ENCODE results near the gene SEPTIN1. TPM values are rescaled to one million over a fixed set of nuclear protein-coding genes. Genes with fewer than 3 reads are reported as not detected.
"Not testable (repeated sequence)": the region's sequence is repeated elsewhere in the genome, so short reads cannot be mapped to it uniquely, and the experiment has no call there.

The SEPTIN1 gene
- total RNA-seq, 2 donors from 2014 or later, result 192 to 220 TPM

DNA sequence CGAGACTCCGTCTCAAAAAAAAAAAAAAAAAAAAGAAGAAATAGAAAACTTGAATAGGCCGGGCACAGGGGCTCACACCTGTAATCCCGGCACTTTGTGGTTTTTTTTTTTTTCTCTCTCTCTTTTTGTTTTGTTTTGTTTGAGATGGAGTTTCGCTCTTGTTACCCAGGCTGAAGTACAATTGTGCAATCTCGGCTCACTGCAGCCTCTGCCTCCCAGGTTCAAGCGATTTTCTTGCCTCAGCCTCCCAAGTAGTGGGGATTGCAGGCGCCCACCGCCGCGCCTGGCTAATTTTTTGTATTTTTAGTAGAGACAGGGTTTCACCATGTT is 38.9 kb downstream of the SEPTIN1 start:
- not testable (repeated sequence) for H3K9me3 ChIP-seq (ENCODE audit: control insufficient read depth, low read length, poor library complexity, severe bottlenecking); H3K4me1 Mint-ChIP-seq; H3K27ac Mint-ChIP-seq; H3K36me3 Mint-ChIP-seq (ENCODE audit: low read depth); ATAC-seq; DNase-seq; H3K4me3 Mint-ChIP-seq; H3K27me3 Mint-ChIP-seq

DNA sequence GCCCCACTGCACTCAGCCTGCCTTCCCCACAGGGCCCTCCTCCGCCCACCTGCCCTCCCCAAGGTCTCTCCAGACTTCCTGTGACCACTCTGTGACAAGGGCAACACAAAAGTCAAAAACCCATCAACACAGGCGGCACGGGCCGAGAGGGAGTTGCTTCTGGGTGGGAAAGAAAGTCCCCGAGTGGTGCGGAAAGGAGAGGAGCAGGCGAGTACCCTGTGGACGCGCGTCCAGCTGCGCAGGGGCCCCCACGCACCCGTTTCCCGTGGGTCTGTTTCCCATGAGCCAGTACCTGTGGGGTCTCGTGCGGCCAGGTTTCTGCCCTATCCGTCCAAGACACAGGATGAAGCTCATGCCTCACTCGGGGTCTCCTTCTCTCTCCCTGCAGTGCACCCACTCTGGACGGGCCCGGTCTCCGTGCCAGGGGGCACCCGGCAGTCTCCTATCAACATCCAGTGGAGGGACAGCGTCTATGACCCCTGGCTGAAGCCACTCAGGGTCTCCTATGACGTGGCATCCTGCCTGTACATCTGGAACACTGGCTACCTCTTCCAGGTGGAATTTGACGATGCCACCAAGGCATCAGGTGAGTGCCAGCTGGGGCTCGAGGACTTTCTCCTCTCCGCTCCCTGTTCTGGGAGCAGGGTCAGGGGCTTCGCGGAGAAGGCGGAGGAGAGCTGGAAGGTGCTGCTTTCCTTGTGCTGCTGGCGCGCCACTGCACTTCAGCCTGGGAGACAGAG is 39.4 kb downstream of the SEPTIN1 start:
- Mint-ChIP-seq H3K4me3 (no peak overlapping the region), H3K4me1 (peaks cover 2% of the 10 kb centered on the region), H3K27ac (no peak overlapping the region), H3K27me3 (no peaks in the 10 kb centered on the region), H3K36me3 (ENCODE audit: low read depth) (no peaks in the 10 kb centered on the region)
- H3K9me3 ChIP-seq (ENCODE audit: control insufficient read depth, low read length, poor library complexity, severe bottlenecking), result no peaks in the 10 kb centered on the region
- ATAC-seq (no peak), DNase-seq (no peak)

DNA sequence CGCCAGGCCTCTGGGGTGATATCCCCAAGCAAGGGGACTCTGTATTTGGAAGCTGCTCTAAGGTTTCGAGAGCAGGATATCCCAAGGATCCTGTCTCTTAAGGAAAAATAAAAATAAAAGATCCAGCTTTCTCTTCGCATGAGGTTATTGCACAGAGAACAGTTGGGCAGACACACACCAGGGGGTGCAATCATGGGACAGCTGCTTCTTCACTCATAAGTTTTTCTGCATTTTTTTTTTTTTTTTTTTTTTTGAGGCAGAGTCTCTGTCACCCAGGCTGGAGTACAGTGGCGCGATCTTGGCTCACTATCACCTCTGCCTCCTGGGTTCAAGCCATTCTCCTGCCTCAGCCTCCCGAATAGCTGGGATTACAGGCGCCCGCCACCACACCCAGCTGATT is 40.4 kb downstream of the SEPTIN1 start:
- H3K27me3 Mint-ChIP-seq, result not testable (repeated sequence)

DNA sequence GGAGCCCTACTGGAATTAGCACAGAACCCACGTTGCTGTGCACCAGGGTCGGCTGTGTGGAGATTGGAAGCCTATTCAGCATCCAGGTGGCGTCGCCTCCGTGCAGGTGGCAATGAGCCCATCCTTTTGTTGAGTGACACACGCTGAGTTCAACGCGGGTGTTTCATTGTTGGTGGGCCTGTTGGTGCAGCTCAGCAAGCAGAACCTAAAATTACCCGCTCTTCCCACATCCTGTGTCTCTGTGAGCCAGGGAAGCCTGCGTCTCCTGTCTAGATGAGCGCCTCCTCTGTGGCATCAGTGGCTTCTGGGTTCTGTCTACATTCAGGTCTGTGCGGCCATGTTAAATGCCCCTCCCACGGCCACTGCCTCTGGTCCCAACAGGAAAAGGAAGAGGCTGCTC is 41.7 kb downstream of the SEPTIN1 start:
- no peaks in the 10 kb centered on the region for H3K27me3 Mint-ChIP-seq
- peaks cover 7% of the 10 kb centered on the region for H3K4me1 Mint-ChIP-seq
- ATAC-seq (no peak), DNase-seq (no peak)
- no peak overlapping the region for H3K4me3 Mint-ChIP-seq
- H3K27ac Mint-ChIP-seq, result no peak overlapping the region
- no peaks in the 10 kb centered on the region for H3K9me3 ChIP-seq (ENCODE audit: control insufficient read depth, low read length, poor library complexity, severe bottlenecking)
- no peaks in the 10 kb centered on the region for H3K36me3 Mint-ChIP-seq (ENCODE audit: low read depth)

More for the DNA sequence above, 40.4 kb downstream of the SEPTIN1 start:
- not testable (repeated sequence) for DNase-seq; H3K9me3 ChIP-seq (ENCODE audit: control insufficient read depth, low read length, poor library complexity, severe bottlenecking); H3K36me3 Mint-ChIP-seq (ENCODE audit: low read depth); H3K4me3 Mint-ChIP-seq; ATAC-seq; H3K27ac Mint-ChIP-seq; H3K4me1 Mint-ChIP-seq

DNA sequence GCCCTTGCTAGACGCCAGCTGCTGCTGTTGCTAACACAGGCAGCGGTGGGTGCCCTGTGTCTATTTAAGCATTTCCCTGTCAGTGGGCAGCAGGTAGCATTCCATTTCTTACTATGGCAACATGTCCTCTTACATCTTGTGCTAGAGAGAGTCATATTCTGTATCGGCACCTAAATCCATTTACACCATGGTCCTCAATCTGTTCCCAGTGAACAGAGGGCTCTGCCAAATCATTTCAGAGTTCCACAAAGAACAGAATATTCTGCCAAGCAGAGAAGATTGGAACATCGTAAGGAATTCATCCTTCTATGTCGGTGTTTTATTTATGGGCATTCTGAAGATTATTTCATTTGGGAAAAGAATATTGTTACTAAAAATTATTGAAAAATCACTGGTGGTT is 43.6 kb downstream of the SEPTIN1 start:
- not testable (repeated sequence) for H3K4me3 Mint-ChIP-seq; H3K27me3 Mint-ChIP-seq; ATAC-seq; H3K9me3 ChIP-seq (ENCODE audit: control insufficient read depth, low read length, poor library complexity, severe bottlenecking); H3K36me3 Mint-ChIP-seq (ENCODE audit: low read depth); H3K27ac Mint-ChIP-seq; DNase-seq
- H3K4me1 Mint-ChIP-seq, result peaks cover 12% of the 10 kb centered on the region

DNA sequence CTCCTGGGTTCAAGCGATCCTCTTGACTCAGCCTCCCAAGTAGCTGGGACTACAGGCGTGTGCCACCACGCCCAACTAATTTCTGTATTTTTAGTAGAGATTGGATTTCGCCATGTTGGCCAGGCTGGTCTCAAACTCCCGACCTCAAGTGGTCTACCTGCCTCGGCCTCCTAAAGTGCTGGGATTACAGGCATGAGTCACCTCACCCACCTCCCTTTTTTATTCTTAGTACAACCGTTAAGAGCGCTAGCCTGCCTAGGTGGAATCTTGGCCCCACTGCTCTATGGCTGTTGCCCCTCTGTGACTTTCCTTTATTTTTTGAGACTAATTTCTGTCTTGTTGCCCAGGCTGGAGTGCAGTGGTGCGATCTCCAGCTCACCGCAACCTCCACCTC is 44.4 kb downstream of the SEPTIN1 start:
- H3K4me1 Mint-ChIP-seq, result peaks cover 12% of the 10 kb centered on the region
- not testable (repeated sequence) for ATAC-seq; DNase-seq; H3K4me3 Mint-ChIP-seq; H3K27ac Mint-ChIP-seq; H3K27me3 Mint-ChIP-seq; H3K9me3 ChIP-seq (ENCODE audit: control insufficient read depth, low read length, poor library complexity, severe bottlenecking); H3K36me3 Mint-ChIP-seq (ENCODE audit: low read depth)

DNA sequence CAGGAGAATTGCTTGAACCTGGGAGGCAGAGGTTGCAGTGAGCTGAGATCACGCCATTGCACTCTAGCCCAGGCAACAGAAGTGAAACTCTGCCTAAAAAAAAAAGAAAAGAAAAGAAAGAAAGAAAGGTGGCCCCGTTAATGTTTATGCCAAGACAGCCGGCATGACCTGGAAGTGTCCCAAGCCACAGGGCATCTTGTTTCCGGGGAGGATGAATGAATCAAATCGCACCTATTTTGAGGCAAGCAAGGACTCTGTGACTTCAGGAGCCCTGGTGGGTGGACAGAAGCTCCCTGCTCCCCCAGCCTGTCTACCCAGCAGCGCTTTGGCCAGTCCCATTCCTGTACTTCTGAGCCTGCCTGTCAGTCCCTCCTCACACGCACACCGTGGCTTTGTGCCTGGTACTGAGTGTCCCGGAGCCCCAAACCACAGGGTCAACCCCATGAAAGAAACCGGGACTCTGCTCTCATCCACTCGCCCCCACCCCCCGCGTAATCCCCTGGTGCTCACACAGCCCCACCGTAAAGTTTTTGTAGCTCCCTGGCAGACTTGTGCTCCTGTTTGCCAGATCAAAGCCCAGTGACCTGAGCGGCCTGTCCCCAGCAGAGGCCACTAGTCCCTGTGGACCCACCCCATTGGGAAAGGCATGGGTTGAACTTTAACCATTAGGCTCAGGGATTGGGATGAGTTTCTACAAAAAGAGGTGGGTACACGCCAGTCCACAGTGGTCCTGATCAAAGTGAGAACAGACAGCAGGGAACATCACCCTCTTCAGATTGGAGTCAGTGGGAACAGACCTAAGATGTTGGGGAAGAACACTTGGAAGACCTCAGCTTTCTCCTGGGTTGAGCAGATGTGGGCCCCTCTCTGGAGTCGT is 46.5 kb downstream of the SEPTIN1 start:
- Mint-ChIP-seq H3K4me1 (peaks cover 15% of the 10 kb centered on the region), H3K27ac (peak overlapping the region; percentile 82), H3K4me3 (peak overlapping the region; percentile 93), H3K36me3 (ENCODE audit: low read depth) (no peaks in the 10 kb centered on the region), H3K27me3 (no peaks in the 10 kb centered on the region)
- DNase-seq, result no peak
- no peaks in the 10 kb centered on the region for H3K9me3 ChIP-seq (ENCODE audit: control insufficient read depth, low read length, poor library complexity, severe bottlenecking)
- ATAC-seq, result no peak

DNA sequence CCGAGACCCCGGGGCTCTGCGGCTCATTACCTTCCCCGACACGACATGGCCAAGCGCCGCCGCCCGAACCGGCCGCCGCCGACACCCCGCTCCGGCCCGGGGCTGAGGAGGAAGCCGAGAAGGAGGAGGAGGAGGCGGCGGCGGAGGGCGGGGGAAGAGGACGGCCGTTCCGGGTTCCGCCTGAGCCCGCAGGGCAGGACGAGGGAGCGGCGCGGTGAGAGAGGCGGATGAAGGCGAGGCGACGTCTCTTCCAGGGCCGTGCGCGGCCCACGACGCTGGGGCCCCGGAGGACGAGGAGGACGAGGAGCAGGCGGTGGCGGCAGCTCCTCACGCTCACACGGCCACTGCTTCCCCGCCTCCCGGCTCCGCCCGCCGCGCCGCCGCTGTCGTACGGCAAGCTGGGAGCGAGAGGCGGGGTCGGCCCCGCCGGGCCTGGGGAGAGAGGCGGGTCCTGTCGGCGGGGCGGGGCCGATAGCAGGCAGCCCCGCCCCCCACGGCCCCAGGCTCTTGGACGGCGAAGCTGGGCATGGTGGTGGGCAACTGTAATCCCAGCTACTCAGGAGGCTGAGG is 47.2 kb downstream of the SEPTIN1 start:
- not testable (repeated sequence) for H3K27me3 Mint-ChIP-seq; H3K36me3 Mint-ChIP-seq (ENCODE audit: low read depth)

DNA sequence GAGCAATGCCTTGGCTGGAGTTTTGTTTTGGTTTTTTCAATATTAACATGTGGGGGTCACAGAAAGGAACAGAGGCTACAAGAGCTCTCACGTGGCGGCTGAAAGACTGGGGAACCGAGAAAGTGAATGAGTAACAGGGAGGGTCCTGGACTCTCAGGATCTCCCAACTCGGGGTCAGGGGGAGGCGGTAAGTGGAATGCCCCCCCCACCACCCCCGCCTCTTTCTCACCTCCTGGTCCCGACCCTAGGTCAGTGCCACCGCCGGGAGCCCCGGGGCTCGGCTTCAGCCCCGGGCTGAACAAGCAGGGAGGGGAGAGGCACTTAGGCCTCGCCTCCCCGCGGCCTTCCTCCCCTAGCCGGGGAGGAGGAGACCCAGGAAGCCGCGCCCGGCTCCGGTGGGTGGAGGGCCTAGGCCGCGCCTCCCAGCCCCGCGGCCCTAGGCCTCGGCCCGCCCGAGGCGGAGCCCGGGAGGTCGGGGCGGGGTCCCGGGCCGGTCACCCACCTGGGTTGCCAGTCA is 47.8 kb downstream of the SEPTIN1 start:
- H3K4me3 Mint-ChIP-seq, result peak overlapping the region; percentile 93
- H3K27ac Mint-ChIP-seq, result peak overlapping the region; percentile 59
- DNase-seq, result peak; percentile 79 to 82 (median 81)
- not testable (repeated sequence) for H3K9me3 ChIP-seq (ENCODE audit: control insufficient read depth, low read length, poor library complexity, severe bottlenecking); H3K36me3 Mint-ChIP-seq (ENCODE audit: low read depth); H3K27me3 Mint-ChIP-seq
- ATAC-seq, result peak; percentile 90
- peaks cover 15% of the 10 kb centered on the region for H3K4me1 Mint-ChIP-seq

More for the DNA sequence above, 47.2 kb downstream of the SEPTIN1 start:
- peak overlapping the region; percentile 93 for H3K4me3 Mint-ChIP-seq
- H3K9me3 ChIP-seq (ENCODE audit: control insufficient read depth, low read length, poor library complexity, severe bottlenecking), result not testable (repeated sequence)
- DNase-seq, result peak; percentile 64 to 79 (median 79)
- peak; percentile 78 for ATAC-seq
- peak overlapping the region; percentile 82 for H3K27ac Mint-ChIP-seq
- H3K4me1 Mint-ChIP-seq, result peaks cover 17% of the 10 kb centered on the region

Other genes starting within 250 kb of the SEPTIN1 start
- gene CORO1A, start 199.0 kb downstream of the SEPTIN1 start, total RNA-seq, result 100 to 1,000 TPM; 665 to 718 TPM
- gene BOLA2B, start 188.9 kb downstream of the SEPTIN1 start, total RNA-seq, result 10 to 100 TPM; 60.7 to 78.7 TPM
- 10 to 100 TPM; 43.0 to 47.8 TPM for gene SLX1A, start 188.7 kb downstream of the SEPTIN1 start, total RNA-seq
- gene SULT1A3, start 183.3 kb downstream of the SEPTIN1 start, total RNA-seq, result 10 to 100 TPM; 28.8 to 30.0 TPM
- 10 to 100 TPM; 17.4 to 30.3 TPM for gene NPIPB13, start 134.1 kb downstream of the SEPTIN1 start, total RNA-seq
- gene CD2BP2, start 27.3 kb downstream of the SEPTIN1 start, total RNA-seq, result 10 to 100 TPM; 35.5 to 44.8 TPM
- 10 to 100 TPM; 27.4 to 28.8 TPM for gene TBC1D10B, start 12.1 kb downstream of the SEPTIN1 start, total RNA-seq
- 1 to 10 TPM in 1 of 2 donors, not detected in 1; 1.8 TPM for gene MYL11, start 7.8 kb downstream of the SEPTIN1 start, total RNA-seq
- gene ZNF48, start 12.9 kb upstream of the SEPTIN1 start, total RNA-seq, result 1 to 10 TPM; 6.2 to 6.7 TPM
- gene ZNF771, start 25.0 kb upstream of the SEPTIN1 start, total RNA-seq, result 1 to 10 TPM; 1.4 to 1.5 TPM
- 10 to 100 TPM; 17.4 to 19.2 TPM for gene DCTPP1, start 47.5 kb upstream of the SEPTIN1 start, total RNA-seq
- gene SEPHS2, start 63.3 kb upstream of the SEPTIN1 start, total RNA-seq, result 10 to 100 TPM; 18.3 to 21.4 TPM
- 100 to 1,000 TPM; 322 to 338 TPM for gene ITGAL, start 90.2 kb upstream of the SEPTIN1 start, total RNA-seq
- 1 to 10 TPM; 5.1 to 5.3 TPM for gene ZNF768, start 144.0 kb upstream of the SEPTIN1 start, total RNA-seq
- gene ZNF747, start 152.3 kb upstream of the SEPTIN1 start, total RNA-seq, result 1 to 10 TPM; 7.6 TPM
- gene ZNF764, start 175.8 kb upstream of the SEPTIN1 start, total RNA-seq, result 10 to 100 TPM; 19.5 to 21.4 TPM
- 10 to 100 TPM; 11.4 to 14.0 TPM for gene ZNF688, start 189.2 kb upstream of the SEPTIN1 start, total RNA-seq
- gene ZNF785, start 203.1 kb upstream of the SEPTIN1 start, total RNA-seq, result 10 to 100 TPM in 1 of 2 donors, 1 to 10 TPM in 1; 8.5 to 11.7 TPM
- 10 to 100 TPM in 1 of 2 donors, 1 to 10 TPM in 1; 8.3 to 14.4 TPM for gene ZNF689, start 227.8 kb upstream of the SEPTIN1 start, total RNA-seq